Measurements from ENCODE around the gene MPP3. TPM values are rescaled to one million over a fixed set of nuclear protein-coding genes. Genes with fewer than 3 reads are reported as not detected.

Gene MPP3
- polyA plus RNA-seq, 3 donors, result 1.5 TPM; not detected in 2

GRCh38 chr17:43790311-43790940 lies 42.5 kb downstream of the MPP3 start:
- Histone ChIP-seq H3K27ac (ENCODE audit: low read depth in 1 of 2, low read length in 2 of 2) (no peak overlapping the region), H3K27me3 (ENCODE audit: control insufficient read depth in 2 of 2, insufficient read depth in 2 of 2, low read length in 2 of 2) (no peaks in the 10 kb centered on the region), H3K4me2 (replicated peaks; ENCODE audit: extremely low read depth, low read length, poor library complexity, severe bottlenecking) (no peak overlapping the region), H2AFZ (ENCODE audit: insufficient read depth, low read depth, low read length, poor library complexity, severe bottlenecking) (no peak overlapping the region), H3K79me2 (ENCODE audit: insufficient read depth, low read length) (no peaks in the 10 kb centered on the region), H3K9me3 (replicated peaks in 1 of 2; ENCODE audit: control insufficient read depth in 1 of 2, insufficient read depth in 1 of 2, low read length in 2 of 2) (no peaks in the 10 kb centered on the region), H4K20me1 (ENCODE audit: insufficient read depth, low read length) (no peaks in the 10 kb centered on the region), H3K4me1 (ENCODE audit: control insufficient read depth in 1 of 2, insufficient read depth in 2 of 2, low read length in 2 of 2) (peaks cover 8 to 25% of the 10 kb centered on the region in 2 donors), H3K36me3 (replicated peaks in 1 of 2; ENCODE audit: control insufficient read depth in 1 of 2, insufficient read depth in 2 of 2, low read length in 2 of 2) (no peaks in the 10 kb centered on the region), H3K4me3 (replicated peaks in 1 of 3; ENCODE audit: low read depth in 2 of 3, low read length in 3 of 3) (no peak overlapping the region), H3K9ac (ENCODE audit: insufficient read depth, low read length, poor library complexity, severe bottlenecking) (no peak overlapping the region)
- Mint-ChIP-seq H3K4me1 (peaks cover 22% of the 10 kb centered on the region), H3K27ac (no peak overlapping the region), H3K36me3 (no peaks in the 10 kb centered on the region), H3K27me3 (ENCODE audit: low read depth in 3 of 3) (peaks cover 0 to 6% (median 0%) of the 10 kb centered on the region in 3 donors), H3K9me3 (no peaks in the 10 kb centered on the region), H3K4me3 (no peak overlapping the region)
- intact Hi-C loops (cut with micrococcal nuclease), result no loop called here
- no peak for DNase-seq
- 79% methylated on average over 6 of the region's 14 CpGs for WGBS (ENCODE audit: insufficient coverage)
- TF ChIP-seq, protein P1, sequence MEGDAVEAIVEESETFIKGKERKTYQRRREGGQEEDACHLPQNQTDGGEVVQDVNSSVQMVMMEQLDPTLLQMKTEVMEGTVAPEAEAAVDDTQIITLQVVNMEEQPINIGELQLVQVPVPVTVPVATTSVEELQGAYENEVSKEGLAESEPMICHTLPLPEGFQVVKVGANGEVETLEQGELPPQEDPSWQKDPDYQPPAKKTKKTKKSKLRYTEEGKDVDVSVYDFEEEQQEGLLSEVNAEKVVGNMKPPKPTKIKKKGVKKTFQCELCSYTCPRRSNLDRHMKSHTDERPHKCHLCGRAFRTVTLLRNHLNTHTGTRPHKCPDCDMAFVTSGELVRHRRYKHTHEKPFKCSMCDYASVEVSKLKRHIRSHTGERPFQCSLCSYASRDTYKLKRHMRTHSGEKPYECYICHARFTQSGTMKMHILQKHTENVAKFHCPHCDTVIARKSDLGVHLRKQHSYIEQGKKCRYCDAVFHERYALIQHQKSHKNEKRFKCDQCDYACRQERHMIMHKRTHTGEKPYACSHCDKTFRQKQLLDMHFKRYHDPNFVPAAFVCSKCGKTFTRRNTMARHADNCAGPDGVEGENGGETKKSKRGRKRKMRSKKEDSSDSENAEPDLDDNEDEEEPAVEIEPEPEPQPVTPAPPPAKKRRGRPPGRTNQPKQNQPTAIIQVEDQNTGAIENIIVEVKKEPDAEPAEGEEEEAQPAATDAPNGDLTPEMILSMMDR (IDR thresholded peaks at IDR 0.05), result no peak

DNA sequence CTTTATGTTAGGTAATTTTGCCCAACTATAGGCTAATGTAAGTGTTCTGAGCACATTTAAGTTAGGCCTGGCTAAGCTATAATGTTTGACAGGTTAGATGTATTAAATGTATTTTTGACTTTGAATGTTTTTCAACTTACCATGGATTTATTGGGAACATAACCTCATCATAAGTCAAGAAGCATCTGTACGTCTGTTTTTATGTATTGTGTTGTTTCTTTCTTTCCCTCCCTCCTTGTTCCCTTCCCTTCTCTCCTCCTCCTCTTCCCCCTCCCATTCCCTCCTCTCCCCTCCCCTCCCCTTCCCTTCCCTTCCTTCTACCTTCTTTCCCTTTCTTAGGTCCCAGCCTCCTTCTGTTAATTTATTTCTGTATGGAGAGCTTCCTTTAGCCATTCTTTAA lies 43.5 kb downstream of the MPP3 start:
- H3K27me3 ChIP-seq (ENCODE audit: control insufficient read depth in 2 of 2, insufficient read depth in 2 of 2, low read length in 2 of 2), result no peaks in the 10 kb centered on the region
- no peak overlapping the region for H3K27ac ChIP-seq (ENCODE audit: low read depth in 1 of 2, low read length in 2 of 2)
- H4K20me1 ChIP-seq (ENCODE audit: insufficient read depth, low read length), result no peaks in the 10 kb centered on the region
- DNase-seq, result no peak
- Mint-ChIP-seq H3K27me3 (ENCODE audit: low read depth in 3 of 3) (peaks cover 0 to 4% (median 0%) of the 10 kb centered on the region in 3 donors), H3K27ac (no peak overlapping the region), H3K4me3 (no peak overlapping the region), H3K4me1 (peaks cover 24% of the 10 kb centered on the region), H3K9me3 (no peaks in the 10 kb centered on the region), H3K36me3 (no peaks in the 10 kb centered on the region)
- H3K4me3 ChIP-seq (replicated peaks in 1 of 3; ENCODE audit: low read depth in 2 of 3, low read length in 3 of 3), result no peak overlapping the region
- no peaks in the 10 kb centered on the region for H3K9me3 ChIP-seq (replicated peaks in 1 of 2; ENCODE audit: control insufficient read depth in 1 of 2, insufficient read depth in 1 of 2, low read length in 2 of 2)
- intact Hi-C loops (cut with micrococcal nuclease), result no loop called here
- no peak overlapping the region for H2AFZ ChIP-seq (ENCODE audit: insufficient read depth, low read depth, low read length, poor library complexity, severe bottlenecking)
- no peaks in the 10 kb centered on the region for H3K36me3 ChIP-seq (replicated peaks in 1 of 2; ENCODE audit: control insufficient read depth in 1 of 2, insufficient read depth in 2 of 2, low read length in 2 of 2)
- no peak overlapping the region for H3K4me2 ChIP-seq (replicated peaks; ENCODE audit: extremely low read depth, low read length, poor library complexity, severe bottlenecking)
- H3K9ac ChIP-seq (ENCODE audit: insufficient read depth, low read length, poor library complexity, severe bottlenecking), result no peak overlapping the region
- no CpG with 5 or more reads among the region's 1 CpG for WGBS (ENCODE audit: insufficient coverage)
- no peaks in the 10 kb centered on the region for H3K79me2 ChIP-seq (ENCODE audit: insufficient read depth, low read length)
- TF ChIP-seq, protein P1 (IDR thresholded peaks at IDR 0.05), result no peak
- H3K4me1 ChIP-seq (ENCODE audit: control insufficient read depth in 1 of 2, insufficient read depth in 2 of 2, low read length in 2 of 2), result peaks cover 8 to 28% of the 10 kb centered on the region in 2 donors

All from CD14-positive monocyte (primary cell).